Measurements from ENCODE around the gene PLCH1. TPM values are rescaled to one million over a fixed set of nuclear protein-coding genes. Genes with fewer than 3 reads are reported as not detected.

Gene PLCH1
- total and polyA plus RNA-seq, 2 of the 13 experiments (the other 11 are each of a cell fraction or from before 2014, with no cell fraction given): 2.0 to 3.0 TPM

DNA sequence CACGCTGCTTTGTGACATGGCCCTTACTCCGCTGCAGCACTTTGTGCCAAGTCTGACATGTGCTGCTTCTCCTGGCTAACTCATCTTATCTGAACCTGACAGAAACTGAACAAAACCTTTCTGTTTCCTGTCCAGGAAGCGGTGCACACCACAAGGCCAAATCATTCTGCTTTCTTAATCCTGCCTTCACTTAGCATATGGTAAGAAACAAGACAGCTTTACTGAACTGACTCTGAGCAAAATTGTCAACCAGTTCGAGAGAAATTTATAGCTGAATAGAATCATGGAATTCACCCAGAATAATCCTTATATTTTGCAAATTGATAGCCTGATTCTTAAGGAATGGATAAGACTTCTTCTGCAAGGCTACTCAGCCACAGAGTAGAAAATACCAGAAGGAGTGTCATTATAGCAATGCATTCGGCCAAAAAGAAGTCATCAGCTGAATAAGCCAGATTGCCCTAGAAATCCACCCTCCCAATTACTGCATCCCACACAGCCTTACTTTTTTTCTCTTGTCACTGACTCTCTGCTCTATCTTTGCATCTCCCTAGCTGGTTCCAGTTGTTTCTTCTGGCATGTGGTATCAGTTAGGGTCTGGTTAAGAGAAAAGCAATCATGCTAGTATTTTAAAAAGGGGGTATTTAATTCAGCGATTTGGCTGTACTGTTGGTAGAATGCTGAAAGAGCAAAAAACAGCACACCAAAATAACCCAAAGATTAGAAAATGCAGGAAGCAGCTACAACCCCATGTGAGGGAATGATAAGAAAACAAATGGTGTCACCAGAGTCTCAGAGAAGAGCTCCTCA, 409.8 kb downstream of the PLCH1 start:
- ATAC-seq (no peak), DNase-seq (ENCODE audit: low spot score) (no peak), FAIRE-seq (no peak)
- Histone ChIP-seq H3K4me3 (replicated peaks in 1 of 3; ENCODE audit: insufficient read depth in 1 of 3, low read depth in 2 of 3, low read length in 3 of 3) (no peak overlapping the region), H3K9ac (ENCODE audit: insufficient read depth, low read depth, low read length) (no peak overlapping the region), H4K20me1 (ENCODE audit: insufficient read depth, low read length) (no peaks in the 10 kb centered on the region), H2AFZ (ENCODE audit: low read length) (no peak overlapping the region), H3K27ac (ENCODE audit: extremely low read length, insufficient read depth, low read length) (no peak overlapping the region), H3K4me2 (ENCODE audit: low read depth, low read length) (no peak overlapping the region), H3K27me3 (ENCODE audit: control insufficient read depth in 1 of 2, insufficient read depth in 2 of 2, low read length in 2 of 2) (no peaks in the 10 kb centered on the region), H3K9me3 (ENCODE audit: low read length) (no peaks in the 10 kb centered on the region), H3K79me2 (ENCODE audit: insufficient read depth, low read length) (no peaks in the 10 kb centered on the region), H3K4me1 (ENCODE audit: insufficient read depth, low read length) (no peaks in the 10 kb centered on the region), H3K36me3 (replicated peaks in 1 of 2; ENCODE audit: control insufficient read depth in 1 of 2, insufficient read depth in 2 of 2, low read length in 2 of 2) (no peaks in the 10 kb centered on the region)
- in situ Hi-C loops (cut with HindIII; ENCODE audit: extremely low pct_ligation_motif_present, low pct_unique_long_range_greater_than_20kb) (no loop called here), intact Hi-C loops (cut with micrococcal nuclease; ENCODE audit: unreplicated experiment) (no loop called here)
- no TSS peak for BruUV-seq (replicated peaks)
- WGBS (ENCODE audit: low lambda C conversion rate): 30% methylated on average over 6 of the region's 6 CpGs
- TF ChIP-seq ZNF33B (CRISPR knock-in tag; IDR thresholded peaks at IDR 0.05) (no peak), MEIS1 (CRISPR knock-in tag; IDR thresholded peaks at IDR 0.05; ENCODE audit: borderline replicate concordance) (no peak), ZNF205 (CRISPR knock-in tag; IDR thresholded peaks at IDR 0.05) (no peak), SMAD9 (CRISPR knock-in tag; IDR thresholded peaks at IDR 0.05) (no peak), MYNN (CRISPR knock-in tag; IDR thresholded peaks at IDR 0.05; ENCODE audit: low read depth) (no peak), ZNF615 (CRISPR knock-in tag; IDR thresholded peaks at IDR 0.05; ENCODE audit: borderline replicate concordance) (no peak), ZSCAN31 (CRISPR knock-in tag; IDR thresholded peaks at IDR 0.05; ENCODE audit: low read depth) (no peak), ZNF546 (CRISPR knock-in tag; conservative IDR thresholded peaks at IDR 0.05) (no peak), SALL2 (CRISPR knock-in tag; IDR thresholded peaks at IDR 0.05) (no peak), PRMT3 (CRISPR knock-in tag; IDR thresholded peaks at IDR 0.05; ENCODE audit: borderline replicate concordance, low read depth) (no peak), ZMYM3 (CRISPR knock-in tag; IDR thresholded peaks at IDR 0.05) (no peak), CC2D1A (CRISPR knock-in tag; IDR thresholded peaks at IDR 0.05) (no peak), ZBTB20 (CRISPR knock-in tag; IDR thresholded peaks at IDR 0.05; ENCODE audit: borderline replicate concordance, low read depth) (no peak), KDM6A (CRISPR knock-in tag; IDR thresholded peaks at IDR 0.05; ENCODE audit: low read depth) (no peak), KLF16 (CRISPR knock-in tag; IDR thresholded peaks at IDR 0.05) (no peak)
- TF ChIP-seq, protein P1, sequence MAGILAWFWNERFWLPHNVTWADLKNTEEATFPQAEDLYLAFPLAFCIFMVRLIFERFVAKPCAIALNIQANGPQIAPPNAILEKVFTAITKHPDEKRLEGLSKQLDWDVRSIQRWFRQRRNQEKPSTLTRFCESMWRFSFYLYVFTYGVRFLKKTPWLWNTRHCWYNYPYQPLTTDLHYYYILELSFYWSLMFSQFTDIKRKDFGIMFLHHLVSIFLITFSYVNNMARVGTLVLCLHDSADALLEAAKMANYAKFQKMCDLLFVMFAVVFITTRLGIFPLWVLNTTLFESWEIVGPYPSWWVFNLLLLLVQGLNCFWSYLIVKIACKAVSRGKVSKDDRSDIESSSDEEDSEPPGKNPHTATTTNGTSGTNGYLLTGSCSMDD (CRISPR knock-in tag; IDR thresholded peaks at IDR 0.05): no peak
- TF ChIP-seq, protein P2, sequence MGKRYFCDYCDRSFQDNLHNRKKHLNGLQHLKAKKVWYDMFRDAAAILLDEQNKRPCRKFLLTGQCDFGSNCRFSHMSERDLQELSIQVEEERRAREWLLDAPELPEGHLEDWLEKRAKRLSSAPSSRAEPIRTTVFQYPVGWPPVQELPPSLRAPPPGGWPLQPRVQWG (CRISPR knock-in tag; IDR thresholded peaks at IDR 0.05; ENCODE audit: borderline replicate concordance, low read depth): no peak
- TF ChIP-seq, protein P3, sequence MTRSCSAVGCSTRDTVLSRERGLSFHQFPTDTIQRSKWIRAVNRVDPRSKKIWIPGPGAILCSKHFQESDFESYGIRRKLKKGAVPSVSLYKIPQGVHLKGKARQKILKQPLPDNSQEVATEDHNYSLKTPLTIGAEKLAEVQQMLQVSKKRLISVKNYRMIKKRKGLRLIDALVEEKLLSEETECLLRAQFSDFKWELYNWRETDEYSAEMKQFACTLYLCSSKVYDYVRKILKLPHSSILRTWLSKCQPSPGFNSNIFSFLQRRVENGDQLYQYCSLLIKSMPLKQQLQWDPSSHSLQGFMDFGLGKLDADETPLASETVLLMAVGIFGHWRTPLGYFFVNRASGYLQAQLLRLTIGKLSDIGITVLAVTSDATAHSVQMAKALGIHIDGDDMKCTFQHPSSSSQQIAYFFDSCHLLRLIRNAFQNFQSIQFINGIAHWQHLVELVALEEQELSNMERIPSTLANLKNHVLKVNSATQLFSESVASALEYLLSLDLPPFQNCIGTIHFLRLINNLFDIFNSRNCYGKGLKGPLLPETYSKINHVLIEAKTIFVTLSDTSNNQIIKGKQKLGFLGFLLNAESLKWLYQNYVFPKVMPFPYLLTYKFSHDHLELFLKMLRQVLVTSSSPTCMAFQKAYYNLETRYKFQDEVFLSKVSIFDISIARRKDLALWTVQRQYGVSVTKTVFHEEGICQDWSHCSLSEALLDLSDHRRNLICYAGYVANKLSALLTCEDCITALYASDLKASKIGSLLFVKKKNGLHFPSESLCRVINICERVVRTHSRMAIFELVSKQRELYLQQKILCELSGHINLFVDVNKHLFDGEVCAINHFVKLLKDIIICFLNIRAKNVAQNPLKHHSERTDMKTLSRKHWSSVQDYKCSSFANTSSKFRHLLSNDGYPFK (CRISPR knock-in tag; IDR thresholded peaks at IDR 0.05; ENCODE audit: borderline replicate concordance): no peak
- CTCF ChIA-PET (ENCODE audit: low intra/inter-chr PET ratio, low total read pairs): no interaction called here
- POLR2A ChIA-PET: no interaction called here

Measured in HepG2 (cell line).